ENCODE data around the gene INAFM2. TPM values are rescaled to one million over a fixed set of nuclear protein-coding genes. Genes with fewer than 3 reads are reported as not detected.

INAFM2 gene
- total RNA-seq, 1 donor from 2014 or later, result 23.6 TPM

DNA sequence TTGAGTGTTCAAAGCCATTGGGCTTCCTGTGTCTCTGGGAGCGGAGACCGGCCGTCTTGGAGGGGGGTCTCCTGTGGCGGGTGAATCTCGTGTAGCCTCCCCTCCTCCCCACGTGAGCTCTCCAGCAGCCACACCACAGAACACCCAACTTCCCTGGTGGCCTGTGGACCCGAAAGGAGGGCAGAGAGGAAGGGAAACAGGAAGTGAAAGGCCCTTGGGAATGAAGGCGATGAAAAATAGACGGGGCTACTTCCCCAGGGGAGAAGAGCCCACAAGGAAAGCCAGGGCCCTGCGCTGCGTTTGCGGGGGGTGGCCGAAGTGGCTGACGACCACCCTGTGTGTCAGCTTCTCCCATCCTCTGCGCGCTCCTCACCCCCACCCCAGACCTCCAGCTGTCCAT, 46.0 kb upstream of the INAFM2 start:
- H3K27me3 Mint-ChIP-seq, result peaks cover 35% of the 10 kb centered on the region
- DNase-seq (ENCODE audit: extremely low spot score, unreplicated experiment), result no peak
- H3K4me1 Mint-ChIP-seq (ENCODE audit: unreplicated experiment), result peaks cover 20% of the 10 kb centered on the region
- H3K9me3 Mint-ChIP-seq, result no peaks in the 10 kb centered on the region
- peaks cover 5% of the 10 kb centered on the region for H3K36me3 Mint-ChIP-seq
- no peak overlapping the region for H3K27ac Mint-ChIP-seq
- TF ChIP-seq, protein P1, sequence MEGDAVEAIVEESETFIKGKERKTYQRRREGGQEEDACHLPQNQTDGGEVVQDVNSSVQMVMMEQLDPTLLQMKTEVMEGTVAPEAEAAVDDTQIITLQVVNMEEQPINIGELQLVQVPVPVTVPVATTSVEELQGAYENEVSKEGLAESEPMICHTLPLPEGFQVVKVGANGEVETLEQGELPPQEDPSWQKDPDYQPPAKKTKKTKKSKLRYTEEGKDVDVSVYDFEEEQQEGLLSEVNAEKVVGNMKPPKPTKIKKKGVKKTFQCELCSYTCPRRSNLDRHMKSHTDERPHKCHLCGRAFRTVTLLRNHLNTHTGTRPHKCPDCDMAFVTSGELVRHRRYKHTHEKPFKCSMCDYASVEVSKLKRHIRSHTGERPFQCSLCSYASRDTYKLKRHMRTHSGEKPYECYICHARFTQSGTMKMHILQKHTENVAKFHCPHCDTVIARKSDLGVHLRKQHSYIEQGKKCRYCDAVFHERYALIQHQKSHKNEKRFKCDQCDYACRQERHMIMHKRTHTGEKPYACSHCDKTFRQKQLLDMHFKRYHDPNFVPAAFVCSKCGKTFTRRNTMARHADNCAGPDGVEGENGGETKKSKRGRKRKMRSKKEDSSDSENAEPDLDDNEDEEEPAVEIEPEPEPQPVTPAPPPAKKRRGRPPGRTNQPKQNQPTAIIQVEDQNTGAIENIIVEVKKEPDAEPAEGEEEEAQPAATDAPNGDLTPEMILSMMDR (conservative IDR thresholded peaks at IDR 0.05), result no peak
- H3K4me3 Mint-ChIP-seq, result no peak overlapping the region

DNA sequence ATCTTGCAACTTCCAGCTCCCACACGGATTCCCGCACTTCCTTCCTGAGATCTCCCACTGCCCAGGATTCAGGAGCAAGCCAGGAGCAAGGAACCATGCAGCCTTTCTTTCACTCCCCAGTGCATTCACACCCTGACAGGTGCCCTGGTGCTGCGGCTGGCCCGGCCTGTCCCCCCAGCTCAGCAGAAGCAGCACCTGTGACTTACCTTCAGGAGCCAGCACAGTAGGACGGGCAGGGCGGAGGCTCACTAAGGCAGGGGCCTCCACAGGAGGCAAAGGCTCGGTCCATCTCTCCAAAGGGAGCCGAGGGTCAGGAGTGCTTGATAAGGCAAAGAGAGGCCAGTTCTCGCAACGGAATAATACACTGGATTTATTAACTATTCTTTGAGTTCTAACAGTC, 45.5 kb upstream of the INAFM2 start:
- H3K9me3 Mint-ChIP-seq, result no peaks in the 10 kb centered on the region
- no peak for DNase-seq (ENCODE audit: extremely low spot score, unreplicated experiment)
- peaks cover 35% of the 10 kb centered on the region for H3K27me3 Mint-ChIP-seq
- no peak overlapping the region for H3K27ac Mint-ChIP-seq
- H3K36me3 Mint-ChIP-seq, result peaks cover 5% of the 10 kb centered on the region
- peak overlapping the region; percentile 3 for H3K4me3 Mint-ChIP-seq
- TF ChIP-seq, protein P1 (conservative IDR thresholded peaks at IDR 0.05), result no peak
- peaks cover 20% of the 10 kb centered on the region for H3K4me1 Mint-ChIP-seq (ENCODE audit: unreplicated experiment)

DNA sequence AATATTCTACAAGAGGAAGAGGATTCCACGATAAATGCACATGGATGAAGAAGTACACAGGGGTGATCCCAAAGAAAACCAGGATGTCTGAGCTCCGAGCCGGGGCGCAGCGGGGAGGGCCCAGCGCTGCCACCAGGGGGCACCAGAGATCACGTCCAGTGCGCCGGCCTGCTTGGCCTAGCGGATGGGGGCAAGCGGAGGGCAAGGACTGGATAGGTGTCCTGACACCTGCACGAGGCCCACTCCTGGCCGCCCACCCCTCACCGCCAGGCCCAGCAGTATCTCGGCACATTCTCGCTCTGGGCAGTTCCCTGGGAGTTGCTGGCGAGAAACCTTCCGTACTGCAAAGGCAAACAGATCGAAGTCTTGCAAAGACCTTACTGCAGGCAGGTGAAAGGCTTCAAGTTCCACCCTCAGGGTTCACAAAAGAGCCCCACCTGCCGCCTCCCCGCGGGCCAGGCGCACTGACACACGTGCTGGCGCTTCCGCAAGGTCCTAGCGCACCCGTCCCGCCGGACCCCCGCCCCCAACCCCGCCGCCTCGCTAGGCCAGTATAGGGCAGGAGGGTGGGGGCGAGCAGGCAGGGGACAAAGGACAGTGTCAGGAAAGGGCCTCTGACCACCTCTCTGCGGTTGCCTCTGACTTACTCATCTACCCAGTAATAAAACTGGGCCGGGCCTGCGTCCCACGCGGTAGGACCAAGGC, 43.9 kb upstream of the INAFM2 start:
- Mint-ChIP-seq H3K27ac (no peak overlapping the region), H3K9me3 (no peaks in the 10 kb centered on the region), H3K4me1 (ENCODE audit: unreplicated experiment) (peaks cover 26% of the 10 kb centered on the region), H3K4me3 (peak overlapping the region; percentile 55), H3K36me3 (peaks cover 3% of the 10 kb centered on the region), H3K27me3 (peaks cover 48% of the 10 kb centered on the region)
- TF ChIP-seq, protein P1 (conservative IDR thresholded peaks at IDR 0.05), result peak; percentile 99
- peak; percentile 88 for DNase-seq (ENCODE audit: extremely low spot score, unreplicated experiment)

DNA sequence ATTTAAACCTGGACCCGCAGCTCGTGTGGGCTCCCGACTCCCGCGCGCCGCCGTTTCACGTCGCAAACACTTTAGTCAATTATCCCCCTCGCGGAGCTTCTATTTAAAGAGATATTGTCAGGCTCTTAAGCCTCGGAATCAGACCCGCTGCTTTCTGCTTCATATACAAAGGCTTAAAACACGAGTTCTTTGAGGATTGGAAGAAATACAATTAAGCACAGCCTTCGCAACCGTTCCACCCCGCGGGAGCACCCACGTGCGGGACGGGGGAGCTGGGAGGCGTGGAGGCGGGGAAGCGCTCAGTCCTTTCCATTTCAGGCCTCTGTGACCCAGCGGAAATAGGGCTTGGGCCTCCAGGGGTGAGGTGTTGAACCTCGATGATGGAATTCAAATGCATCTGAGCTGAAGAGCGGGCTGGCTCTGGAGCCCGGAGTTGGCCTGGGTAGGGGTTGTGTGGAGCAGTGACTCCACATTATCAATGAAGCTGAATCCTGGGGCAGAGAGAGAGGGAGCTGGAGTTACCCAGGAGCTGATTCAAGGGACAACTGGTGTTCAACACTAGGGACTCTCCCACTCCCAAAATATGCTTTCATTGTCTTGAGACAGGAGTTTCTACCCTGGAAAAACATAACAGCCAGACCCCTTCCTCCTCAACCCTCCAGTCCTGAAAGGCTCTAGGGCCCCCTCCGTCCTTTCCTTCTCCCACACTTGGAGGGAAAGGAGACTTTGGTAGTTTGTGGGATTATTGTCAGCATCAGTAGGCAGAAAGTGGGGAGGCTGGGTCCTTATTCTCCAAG, 43.0 kb upstream of the INAFM2 start:
- peak overlapping the region; percentile 67 for H3K4me3 Mint-ChIP-seq
- TF ChIP-seq, protein P1 (conservative IDR thresholded peaks at IDR 0.05), result no peak
- H3K4me1 Mint-ChIP-seq (ENCODE audit: unreplicated experiment), result peaks cover 30% of the 10 kb centered on the region
- no peaks in the 10 kb centered on the region for H3K9me3 Mint-ChIP-seq
- no peak overlapping the region for H3K27ac Mint-ChIP-seq
- DNase-seq (ENCODE audit: extremely low spot score, unreplicated experiment), result no peak
- H3K27me3 Mint-ChIP-seq, result peaks cover 52% of the 10 kb centered on the region
- H3K36me3 Mint-ChIP-seq, result no peaks in the 10 kb centered on the region

DNA sequence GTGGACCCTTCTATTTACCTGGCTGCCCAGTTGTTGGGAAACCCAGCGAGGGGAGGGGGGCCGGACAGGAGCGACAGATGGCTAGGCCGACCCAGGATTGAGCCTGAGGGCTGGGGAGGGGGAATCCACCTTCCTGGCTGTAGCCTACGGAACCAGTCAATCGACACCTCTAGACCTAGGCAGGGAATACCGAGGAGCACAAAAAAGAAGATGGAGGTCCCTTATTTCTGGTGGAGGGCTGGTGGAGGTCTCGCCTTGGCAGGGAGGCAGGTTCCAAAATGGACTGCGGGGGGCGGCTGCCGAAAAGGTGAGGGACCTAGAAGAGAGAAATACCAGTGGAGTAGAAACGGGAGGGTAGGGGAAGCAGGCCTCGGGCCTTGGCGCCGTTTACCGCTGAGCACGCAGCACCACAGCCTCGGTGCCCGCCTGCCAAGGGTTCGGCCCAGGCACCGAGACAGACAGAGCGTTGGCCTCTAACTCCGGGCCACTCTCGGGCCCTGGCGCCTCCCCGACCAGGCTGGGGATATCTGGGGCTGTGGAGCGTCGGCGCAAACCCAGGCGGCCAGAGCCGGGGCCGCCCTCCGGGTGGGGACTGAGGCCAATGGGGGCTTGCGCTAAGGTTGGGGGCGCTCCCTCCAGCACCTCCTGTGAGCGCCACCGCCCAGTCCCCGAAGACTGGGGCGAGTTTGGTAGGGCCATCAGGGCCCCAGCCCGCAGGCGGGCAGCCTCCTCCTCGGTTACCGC, 42.3 kb upstream of the INAFM2 start:
- Mint-ChIP-seq H3K4me1 (ENCODE audit: unreplicated experiment) (peaks cover 35% of the 10 kb centered on the region), H3K27ac (no peak overlapping the region), H3K36me3 (no peaks in the 10 kb centered on the region), H3K9me3 (no peaks in the 10 kb centered on the region), H3K4me3 (peak overlapping the region; percentile 73), H3K27me3 (peaks cover 57% of the 10 kb centered on the region)
- DNase-seq (ENCODE audit: extremely low spot score, unreplicated experiment), result no peak
- TF ChIP-seq, protein P1 (conservative IDR thresholded peaks at IDR 0.05), result no peak

All from type B pancreatic cell (in vitro differentiated cells).